Calu3 (cell line): ENCODE results near the gene UROC1. TPM values are rescaled to one million over a fixed set of nuclear protein-coding genes. Genes with fewer than 3 reads are reported as not detected.

Experiments used
- BruUV-seq: library from RNA; stranded (reverse); fragments of 400-500 nt; replicated peaks from 2 replicates; lab custom pipeline; 2021; lab: Mats Ljungman, UMichigan
- CTCF ChIA-PET: fragments of 300-600 bp; sonication (Branson Sonifier 250); formaldehyde crosslinking; loops from one replicate; lab custom pipeline; 2022; ENCODE audit warnings: antibody characterized with exemption; lab: Charles Lee
- DNase-seq: peaks from one replicate; pipeline ENCODE4 v3.0.0; 2022
- H3K27ac Mint-ChIP-seq: one replicate; pipeline ENCODE4 v1.8.0; 2022; ENCODE audit warnings: mixed read lengths; ENCODE audit not compliant: unreplicated experiment
- H3K27me3 Mint-ChIP-seq: one replicate; pipeline ENCODE4 v1.8.0; 2022; ENCODE audit warnings: mixed read lengths; ENCODE audit not compliant: unreplicated experiment
- H3K36me3 Mint-ChIP-seq: one replicate; pipeline ENCODE4 v1.8.0; 2022; ENCODE audit warnings: mild to moderate bottlenecking, moderate library complexity, mixed read lengths; ENCODE audit not compliant: insufficient read depth, unreplicated experiment
- H3K4me1 Mint-ChIP-seq: one replicate; pipeline ENCODE4 v1.8.0; 2022; ENCODE audit warnings: mild to moderate bottlenecking, low read depth, mixed read lengths; ENCODE audit not compliant: unreplicated experiment
- H3K4me3 Mint-ChIP-seq: one replicate; pipeline ENCODE4 v1.8.0; 2022; ENCODE audit warnings: mild to moderate bottlenecking, low read depth, moderate library complexity, mixed read lengths; ENCODE audit not compliant: unreplicated experiment
- H3K9me3 Mint-ChIP-seq: one replicate; pipeline ENCODE4 v1.8.0; 2022; ENCODE audit warnings: low read depth, mixed read lengths; ENCODE audit not compliant: unreplicated experiment
- intact Hi-C: fragments of 100-400 bp; cut with micrococcal nuclease; formaldehyde crosslinking; loops from one replicate; pipeline ENCODE4 v1.10.0; 2022; ENCODE audit not compliant: unreplicated experiment
- total RNA-seq: library from RNA; stranded (reverse); gene quantifications from 2 replicates; pipeline ENCODE4 v1.2.3, GENCODE V29; 2022
- TF ChIP-seq, protein P1 (sequence below): fragments of 200-600 bp; IDR thresholded peaks from one replicate; pipeline ENCODE4 v1.8.0; 2022; ENCODE audit warnings: antibody characterized with exemption; ENCODE audit not compliant: unreplicated experiment

The UROC1 gene
- total RNA-seq, 1 experiment from 2014 or later: not detected

DNA sequence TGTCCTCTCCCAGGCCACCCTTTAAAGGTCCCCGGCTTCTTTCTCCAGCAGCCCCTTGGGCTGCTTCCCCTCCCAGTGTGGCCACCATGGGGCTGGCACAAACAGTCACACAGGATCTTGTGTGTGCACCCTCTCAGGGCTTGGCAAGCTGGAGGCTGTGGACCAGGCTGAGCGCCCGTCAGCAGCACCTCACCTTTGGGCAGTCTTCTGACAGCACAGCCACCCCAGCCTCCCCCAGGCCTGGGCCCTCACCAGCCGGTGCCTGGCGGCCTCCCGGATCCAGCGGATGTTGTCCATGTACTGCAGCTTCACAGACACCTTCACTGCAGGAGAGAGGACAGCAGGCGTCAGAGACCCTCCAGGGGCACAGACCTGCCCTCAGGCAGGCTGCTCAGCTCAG, 21.8 kb downstream of the UROC1 start:
- no peak overlapping the region for H3K27ac Mint-ChIP-seq
- CTCF ChIA-PET: interaction anchor here (0.8 to 1.1 kb wide), 2 partner anchors 33 to 585 kb away, joined by 3 read pairs; no protein-coding TSS in a partner anchor

DNA sequence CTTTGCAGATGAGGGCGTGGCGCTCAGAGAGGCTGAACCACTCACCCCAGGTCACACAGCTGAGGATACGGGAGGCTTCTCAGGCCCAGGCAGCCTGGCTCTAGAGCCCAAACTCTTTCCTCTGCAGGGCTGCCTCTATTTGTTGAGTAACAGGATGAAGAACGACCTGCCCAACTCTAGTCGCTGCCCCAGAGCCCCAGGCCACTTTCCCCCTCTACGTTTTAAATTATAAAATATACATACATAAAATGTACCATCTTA, 22.7 kb downstream of the UROC1 start:
- H3K27ac Mint-ChIP-seq: no peak overlapping the region
- BruUV-seq: no TSS peak
- TF ChIP-seq, protein P1, sequence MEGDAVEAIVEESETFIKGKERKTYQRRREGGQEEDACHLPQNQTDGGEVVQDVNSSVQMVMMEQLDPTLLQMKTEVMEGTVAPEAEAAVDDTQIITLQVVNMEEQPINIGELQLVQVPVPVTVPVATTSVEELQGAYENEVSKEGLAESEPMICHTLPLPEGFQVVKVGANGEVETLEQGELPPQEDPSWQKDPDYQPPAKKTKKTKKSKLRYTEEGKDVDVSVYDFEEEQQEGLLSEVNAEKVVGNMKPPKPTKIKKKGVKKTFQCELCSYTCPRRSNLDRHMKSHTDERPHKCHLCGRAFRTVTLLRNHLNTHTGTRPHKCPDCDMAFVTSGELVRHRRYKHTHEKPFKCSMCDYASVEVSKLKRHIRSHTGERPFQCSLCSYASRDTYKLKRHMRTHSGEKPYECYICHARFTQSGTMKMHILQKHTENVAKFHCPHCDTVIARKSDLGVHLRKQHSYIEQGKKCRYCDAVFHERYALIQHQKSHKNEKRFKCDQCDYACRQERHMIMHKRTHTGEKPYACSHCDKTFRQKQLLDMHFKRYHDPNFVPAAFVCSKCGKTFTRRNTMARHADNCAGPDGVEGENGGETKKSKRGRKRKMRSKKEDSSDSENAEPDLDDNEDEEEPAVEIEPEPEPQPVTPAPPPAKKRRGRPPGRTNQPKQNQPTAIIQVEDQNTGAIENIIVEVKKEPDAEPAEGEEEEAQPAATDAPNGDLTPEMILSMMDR: no peak
- H3K9me3 Mint-ChIP-seq: no peaks in the 10 kb centered on the region
- CTCF ChIA-PET: no interaction called here
- H3K4me3 Mint-ChIP-seq: no peak overlapping the region
- peaks cover 39% of the 10 kb centered on the region for H3K27me3 Mint-ChIP-seq
- no peak for DNase-seq
- intact Hi-C loops: no loop called here
- H3K36me3 Mint-ChIP-seq: no peaks in the 10 kb centered on the region
- peaks cover 3% of the 10 kb centered on the region for H3K4me1 Mint-ChIP-seq

More for the DNA sequence above, 21.8 kb downstream of the UROC1 start:
- TF ChIP-seq, protein P1: no peak
- H3K9me3 Mint-ChIP-seq: no peaks in the 10 kb centered on the region
- H3K4me1 Mint-ChIP-seq: no peaks in the 10 kb centered on the region
- BruUV-seq: no TSS peak
- no peaks in the 10 kb centered on the region for H3K36me3 Mint-ChIP-seq
- no peak for DNase-seq
- peaks cover 39% of the 10 kb centered on the region for H3K27me3 Mint-ChIP-seq
- intact Hi-C loops: no loop called here
- no peak overlapping the region for H3K4me3 Mint-ChIP-seq

DNA sequence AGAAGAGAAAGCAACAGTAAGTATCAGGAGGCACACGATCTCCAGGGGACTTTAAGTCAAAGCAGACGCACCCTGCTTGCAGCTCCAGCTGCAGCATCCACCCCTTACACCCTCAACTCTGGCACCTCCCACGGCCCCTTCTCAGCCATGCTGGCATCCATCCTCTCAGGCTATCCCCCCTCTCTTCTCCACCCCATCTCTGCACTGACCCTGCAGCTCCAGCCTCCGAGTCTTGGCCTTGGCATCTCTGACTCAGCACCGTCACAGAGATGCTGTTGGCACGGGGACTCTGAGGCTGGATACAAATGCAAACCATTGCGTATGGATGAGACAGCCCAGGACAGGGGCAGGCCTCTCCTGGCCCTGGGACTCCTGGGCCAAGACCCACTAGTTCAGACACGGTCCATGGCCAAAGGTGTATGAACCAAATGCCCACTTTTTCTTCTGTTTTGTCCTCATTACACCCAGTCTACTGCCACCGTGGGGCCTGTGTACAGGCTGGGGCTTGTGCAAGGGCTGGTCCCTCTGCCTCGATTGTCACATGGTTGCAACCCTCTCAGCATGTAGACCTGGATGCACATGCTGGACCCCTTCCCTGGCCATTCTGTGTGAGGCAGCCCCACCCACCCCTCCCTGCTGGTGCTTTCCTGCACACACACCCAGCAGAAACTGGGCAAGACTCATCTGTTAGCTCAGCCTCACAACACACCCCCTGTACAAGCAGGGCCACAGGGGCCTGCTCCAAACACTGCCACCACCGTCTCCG, 23.2 kb downstream of the UROC1 start:
- no peak overlapping the region for H3K27ac Mint-ChIP-seq
- intact Hi-C loops: no loop called here
- TF ChIP-seq, protein P1: no peak
- peaks cover 39% of the 10 kb centered on the region for H3K27me3 Mint-ChIP-seq
- no peaks in the 10 kb centered on the region for H3K9me3 Mint-ChIP-seq
- no peaks in the 10 kb centered on the region for H3K36me3 Mint-ChIP-seq
- H3K4me3 Mint-ChIP-seq: no peak overlapping the region
- no peak for DNase-seq
- H3K4me1 Mint-ChIP-seq: peaks cover 8% of the 10 kb centered on the region
- BruUV-seq: no TSS peak
- CTCF ChIA-PET: no interaction called here

DNA sequence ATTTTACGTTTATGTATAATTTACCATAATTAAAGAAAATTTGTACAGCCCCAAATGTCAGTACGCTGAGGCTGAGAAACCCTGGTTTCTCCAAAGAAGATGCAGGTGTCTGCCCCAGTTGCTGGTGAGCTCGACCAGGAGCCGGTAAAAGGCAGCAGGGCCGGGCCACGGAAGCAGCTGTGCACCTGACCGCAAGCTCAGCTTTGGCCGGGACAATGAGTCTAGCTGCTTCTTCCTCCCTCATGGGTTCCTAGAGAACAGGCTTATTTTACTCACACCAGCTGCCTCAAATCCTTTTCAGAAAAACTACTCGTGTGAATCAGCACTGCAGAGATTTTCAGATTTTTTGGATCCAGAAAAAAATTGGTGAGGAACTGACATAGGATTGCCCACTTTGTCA, 23.8 kb downstream of the UROC1 start:
- no peak for DNase-seq
- Mint-ChIP-seq H3K36me3 (no peaks in the 10 kb centered on the region), H3K4me1 (peaks cover 10% of the 10 kb centered on the region), H3K27ac (no peak overlapping the region), H3K27me3 (peaks cover 39% of the 10 kb centered on the region), H3K4me3 (no peak overlapping the region), H3K9me3 (no peaks in the 10 kb centered on the region)
- BruUV-seq: no TSS peak
- CTCF ChIA-PET: no interaction called here
- TF ChIP-seq, protein P1: no peak
- intact Hi-C loops: no loop called here
